Ishikawa (cell line): ENCODE data around the gene NSUN4.

Experiments used
- TAF1 ChIP-seq: IDR thresholded peaks from 2 replicates; pipeline ENCODE4 v1.6.1; 2012; ENCODE audit warnings: low read depth, mild to moderate bottlenecking
- TCF12 ChIP-seq: IDR thresholded peaks from 2 replicates; pipeline ENCODE4 v1.6.1; 2012; ENCODE audit warnings: low read depth

- TF ChIP-seq TAF1 (no peak), TCF12 (no peak)
Measured at GRCh38 chr1:46380508-46380907, 39.9 kb downstream of the NSUN4 start.
